Activated T-cell treated with anti-CD3 and anti-CD28 coated beads, Interleukin-2, amount 50 U/mL, for 4 hours (primary cell): ENCODE results near the gene FMC1. TPM values are rescaled to one million over a fixed set of nuclear protein-coding genes. Genes with fewer than 3 reads are reported as not detected.
"Not testable (repeated sequence)": the region's sequence is repeated elsewhere in the genome, so short reads cannot be mapped to it uniquely, and the experiment has no call there.

Experiments
- ATAC-seq, 2 donors: fragments of 200-7000 bp; cut with Tn5 transposase; one replicate each; pipeline ENCODE4 v1.10.0; 2021
- DNase-seq: peaks from one replicate; pipeline ENCODE4 v3.0.0-alpha.2; 2020
- H3K27me3 Mint-ChIP-seq: one replicate; pipeline ENCODE4 v1.8.0; 2021; ENCODE audit warnings: low read depth, mixed read lengths
- H3K36me3 Mint-ChIP-seq: one replicate; pipeline ENCODE4 v1.8.0; 2022; ENCODE audit warnings: mixed read lengths; ENCODE audit not compliant: insufficient read depth
- H3K4me1 Mint-ChIP-seq: one replicate; pipeline ENCODE4 v1.8.0; 2021; ENCODE audit warnings: low read depth, mixed read lengths
- H3K4me3 Mint-ChIP-seq: one replicate; pipeline ENCODE4 v1.8.0; 2021; ENCODE audit warnings: mild to moderate bottlenecking, moderate library complexity, mixed read lengths
- H3K9me3 Mint-ChIP-seq: one replicate; pipeline ENCODE4 v1.8.0; 2021; ENCODE audit warnings: mixed read lengths
- total RNA-seq, 3 donors: library from RNA; stranded (reverse); gene quantifications; one replicate each; pipeline ENCODE4 v1.2.1, GENCODE V29; 2021

The FMC1 gene
- total RNA-seq = 1 to 10 TPM; 4.5 to 8.7 (median 5.9) TPM

GRCh38 chr7:139341058-139341775 is at the start of gene FMC1:
Gene FMC1, plus strand, starts transcription at chr7:139341337. Its CDS starts 48 bp downstream, at chr7:139341385.
- H3K27me3 Mint-ChIP-seq = peaks cover 2% of the 10 kb centered on the region
- H3K9me3 Mint-ChIP-seq = peaks cover 4% of the 10 kb centered on the region
- peaks cover 5% of the 10 kb centered on the region for H3K36me3 Mint-ChIP-seq
- peaks cover 24% of the 10 kb centered on the region for H3K4me1 Mint-ChIP-seq
- peak within 1 kb of the TSS; percentile 97 for H3K4me3 Mint-ChIP-seq
- DNase-seq = peak; percentile 73
- ATAC-seq = peak; percentile 62 to 69

- Mint-ChIP-seq H3K27me3 (no peaks in the 10 kb centered on the region), H3K4me3 (no peak overlapping the region), H3K9me3 (no peaks in the 10 kb centered on the region), H3K4me1 (no peaks in the 10 kb centered on the region), H3K36me3 (peaks cover 32% of the 10 kb centered on the region)
- ATAC-seq = no peak
- DNase-seq = no peak
Measured at GRCh38 chr7:139292821-139293220, 48.3 kb upstream of the FMC1 start.

DNA sequence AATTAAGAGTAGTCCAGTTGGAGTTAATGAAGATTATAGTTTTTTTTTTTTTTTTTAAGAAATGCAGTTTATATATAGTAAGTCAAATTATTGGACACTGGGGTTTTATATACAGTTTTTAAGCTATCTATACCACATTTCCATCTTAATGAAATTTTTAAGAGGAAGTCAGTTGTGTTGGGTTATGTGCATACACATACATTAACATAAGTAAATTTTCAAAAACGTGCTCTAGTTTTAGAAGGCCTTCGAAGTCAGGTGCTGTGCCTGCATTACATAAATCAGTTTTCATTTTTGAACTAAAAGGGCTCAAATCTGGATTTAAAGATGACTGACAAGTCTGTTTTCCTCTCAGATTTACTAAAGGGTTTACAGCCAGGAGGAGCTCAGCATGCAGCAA is 47.6 kb upstream of the FMC1 start:
- Mint-ChIP-seq H3K9me3 (no peaks in the 10 kb centered on the region), H3K36me3 (peaks cover 27% of the 10 kb centered on the region), H3K4me3 (no peak overlapping the region), H3K4me1 (no peaks in the 10 kb centered on the region), H3K27me3 (no peaks in the 10 kb centered on the region)
- ATAC-seq (no peak), DNase-seq (no peak)

- no peaks in the 10 kb centered on the region for H3K4me1 Mint-ChIP-seq
- ATAC-seq (no peak), DNase-seq (no peak)
- peaks cover 26% of the 10 kb centered on the region for H3K36me3 Mint-ChIP-seq
- no peaks in the 10 kb centered on the region for H3K9me3 Mint-ChIP-seq
- H3K4me3 Mint-ChIP-seq = no peak overlapping the region
- no peaks in the 10 kb centered on the region for H3K27me3 Mint-ChIP-seq
Measured at GRCh38 chr7:139294241-139294640, 46.9 kb upstream of the FMC1 start.

- Mint-ChIP-seq H3K9me3 (no peaks in the 10 kb centered on the region), H3K27me3 (no peaks in the 10 kb centered on the region), H3K4me1 (no peaks in the 10 kb centered on the region), H3K4me3 (no peak overlapping the region), H3K36me3 (peaks cover 29% of the 10 kb centered on the region)
- DNase-seq (no peak), ATAC-seq (no peak)
Measured at GRCh38 chr7:139294951-139295575, 46.1 kb upstream of the FMC1 start.

DNA sequence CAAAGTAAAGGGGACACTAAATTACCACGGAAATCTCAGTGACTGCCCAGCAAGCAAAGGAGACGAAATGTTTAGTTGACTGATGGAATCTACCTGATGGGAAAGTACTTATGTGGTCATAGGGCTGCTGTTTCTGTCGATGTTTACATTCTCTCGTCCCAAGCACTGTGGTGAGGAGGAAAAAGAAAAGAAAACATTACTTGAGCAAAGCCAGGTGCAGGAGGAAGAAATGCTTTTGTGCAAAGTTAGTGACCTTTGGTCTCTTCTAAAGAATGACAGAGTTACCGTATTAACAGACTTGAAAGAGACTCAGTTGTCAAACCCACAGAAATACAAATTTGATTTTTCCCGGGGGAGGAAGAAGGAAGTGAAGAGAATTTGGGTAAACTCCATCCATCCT is 43.3 kb upstream of the FMC1 start:
- H3K4me1 Mint-ChIP-seq = no peaks in the 10 kb centered on the region
- H3K27me3 Mint-ChIP-seq = no peaks in the 10 kb centered on the region
- H3K9me3 Mint-ChIP-seq = no peaks in the 10 kb centered on the region
- DNase-seq = no peak
- no peak for ATAC-seq
- no peak overlapping the region for H3K4me3 Mint-ChIP-seq
- H3K36me3 Mint-ChIP-seq = peaks cover 26% of the 10 kb centered on the region

GRCh38 chr7:139299296-139299695 is 41.8 kb upstream of the FMC1 start:
- Mint-ChIP-seq H3K4me3 (no peak overlapping the region), H3K4me1 (no peaks in the 10 kb centered on the region), H3K36me3 (peaks cover 18% of the 10 kb centered on the region), H3K27me3 (no peaks in the 10 kb centered on the region), H3K9me3 (no peaks in the 10 kb centered on the region)
- no peak for ATAC-seq
- no peak for DNase-seq

DNA sequence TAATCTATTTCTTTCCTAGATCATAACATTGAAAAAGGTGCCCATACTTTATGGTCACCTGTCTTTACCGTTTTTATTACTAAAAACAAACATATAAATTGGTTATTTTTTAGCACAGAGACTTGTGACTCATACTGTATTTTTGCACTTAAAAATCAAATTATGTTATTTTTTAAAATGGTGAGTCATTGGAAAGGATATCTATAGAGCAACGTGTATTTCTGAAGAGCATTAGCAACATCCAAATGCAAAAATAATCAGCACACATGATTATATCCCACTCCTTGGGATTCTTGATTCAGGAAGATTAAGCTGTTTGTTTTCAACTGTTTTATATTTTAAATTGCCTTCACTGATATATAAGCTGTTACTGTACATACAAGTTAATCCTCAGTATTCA is 40.7 kb upstream of the FMC1 start:
- Mint-ChIP-seq H3K27me3 (no peaks in the 10 kb centered on the region), H3K36me3 (peaks cover 14% of the 10 kb centered on the region), H3K4me3 (no peak overlapping the region), H3K4me1 (no peaks in the 10 kb centered on the region), H3K9me3 (no peaks in the 10 kb centered on the region)
- no peak for ATAC-seq
- no peak for DNase-seq

GRCh38 chr7:139304517-139304916 is 36.6 kb upstream of the FMC1 start:
- ATAC-seq = no peak
- Mint-ChIP-seq H3K27me3 (no peaks in the 10 kb centered on the region), H3K4me3 (no peak overlapping the region), H3K4me1 (no peaks in the 10 kb centered on the region), H3K9me3 (no peaks in the 10 kb centered on the region), H3K36me3 (peaks cover 4% of the 10 kb centered on the region)
- no peak for DNase-seq

DNA sequence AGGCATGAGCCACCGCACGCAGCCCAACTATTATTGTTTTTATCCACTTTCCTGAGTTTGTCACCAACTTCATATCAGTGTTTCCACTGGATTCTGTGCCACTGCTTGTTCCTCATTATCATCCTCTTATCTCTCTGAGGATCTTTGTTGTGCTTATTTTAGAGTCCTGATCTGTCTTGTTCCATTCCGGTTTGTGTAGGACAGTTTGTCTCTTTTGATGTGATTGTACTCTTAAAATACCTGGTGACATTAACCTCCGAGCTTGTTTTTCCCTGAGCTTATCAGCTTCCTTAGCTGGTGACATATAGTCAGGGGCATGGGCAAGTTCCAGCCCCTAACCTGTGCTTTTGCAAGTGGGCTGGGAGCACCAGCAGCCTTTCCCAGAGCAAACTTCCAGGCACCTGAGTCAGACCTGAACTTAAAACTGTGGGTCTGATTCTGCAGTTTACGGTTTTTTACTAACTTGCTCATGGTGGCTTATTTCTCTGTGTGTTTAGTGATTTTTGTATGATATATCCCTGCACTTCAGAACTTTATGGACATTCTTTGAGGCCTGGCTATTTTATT is 23.1 kb upstream of the FMC1 start:
- Mint-ChIP-seq H3K36me3 (no peaks in the 10 kb centered on the region), H3K4me3 (no peak overlapping the region), H3K4me1 (no peaks in the 10 kb centered on the region), H3K9me3 (no peaks in the 10 kb centered on the region), H3K27me3 (no peaks in the 10 kb centered on the region)
- ATAC-seq (no peak), DNase-seq (no peak)

DNA sequence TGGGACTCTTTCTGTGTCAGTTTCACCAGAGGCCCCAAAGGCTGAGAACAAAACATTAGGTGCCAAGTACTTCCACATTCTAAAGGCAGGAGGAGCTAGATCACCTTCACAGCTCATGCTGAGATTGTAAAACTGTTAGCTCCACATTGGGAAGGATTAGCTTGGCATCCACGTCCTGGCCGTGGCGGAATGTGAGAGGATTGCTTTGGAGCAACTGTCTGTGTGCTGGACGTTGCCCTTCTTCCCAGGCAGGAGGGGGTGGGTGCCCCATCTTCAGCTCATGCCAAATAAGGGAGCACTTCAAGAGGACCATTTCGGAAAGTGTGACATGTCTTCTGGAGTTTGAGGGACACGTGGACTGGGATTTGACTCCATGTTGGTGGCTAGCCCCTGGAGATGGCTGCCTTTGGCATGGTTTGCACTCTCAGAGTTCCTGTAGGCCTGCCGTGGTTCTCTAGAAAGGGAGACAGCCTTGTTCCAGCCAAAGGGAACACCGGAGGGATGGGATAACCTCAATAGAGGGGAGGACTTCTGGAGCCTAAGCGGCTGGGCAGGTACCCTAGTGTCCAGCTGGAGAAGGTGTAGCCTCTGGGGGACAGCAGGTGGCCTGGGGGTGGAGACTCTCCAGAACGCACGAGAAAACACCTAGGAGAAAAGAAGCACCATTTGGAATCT is 19.9 kb upstream of the FMC1 start:
- ATAC-seq (no peak), DNase-seq (no peak)
- no peaks in the 10 kb centered on the region for H3K36me3 Mint-ChIP-seq
- H3K4me1 Mint-ChIP-seq = no peaks in the 10 kb centered on the region
- no peak overlapping the region for H3K4me3 Mint-ChIP-seq
- H3K27me3 Mint-ChIP-seq = no peaks in the 10 kb centered on the region
- H3K9me3 Mint-ChIP-seq = no peaks in the 10 kb centered on the region

- H3K36me3 Mint-ChIP-seq, ATAC-seq, H3K4me1 Mint-ChIP-seq, DNase-seq, H3K27me3 Mint-ChIP-seq, H3K9me3 Mint-ChIP-seq, H3K4me3 Mint-ChIP-seq: not testable (repeated sequence)
Measured at GRCh38 chr7:139324709-139325108, 16.4 kb upstream of the FMC1 start.

DNA sequence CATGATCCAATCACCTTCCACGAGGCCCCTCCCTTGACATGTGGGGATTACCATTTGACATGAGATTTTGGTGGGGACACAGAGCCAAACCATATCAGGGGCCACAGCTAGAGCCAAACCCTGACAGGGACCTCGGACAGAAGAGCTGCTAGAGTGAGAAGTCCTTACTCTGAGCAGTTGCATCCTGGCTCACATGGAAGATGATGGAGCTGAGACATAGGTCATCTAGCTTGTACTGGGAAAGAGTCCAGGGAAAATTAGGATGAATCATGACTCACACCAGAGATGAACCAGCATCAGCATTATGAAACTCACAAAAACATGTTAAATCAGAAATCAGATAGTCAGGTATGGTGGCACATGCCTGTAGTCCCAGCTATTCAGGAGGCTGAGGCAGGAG is 12.8 kb upstream of the FMC1 start:
- Mint-ChIP-seq H3K9me3 (no peaks in the 10 kb centered on the region), H3K36me3 (no peaks in the 10 kb centered on the region), H3K4me1 (peaks cover 11% of the 10 kb centered on the region), H3K27me3 (no peaks in the 10 kb centered on the region), H3K4me3 (no peak overlapping the region)
- no peak for ATAC-seq
- DNase-seq = no peak

GRCh38 chr7:139329119-139329518 is 12.0 kb upstream of the FMC1 start:
- no peak for ATAC-seq
- H3K9me3 Mint-ChIP-seq = no peaks in the 10 kb centered on the region
- peaks cover 11% of the 10 kb centered on the region for H3K4me1 Mint-ChIP-seq
- DNase-seq = no peak
- no peaks in the 10 kb centered on the region for H3K27me3 Mint-ChIP-seq
- no peaks in the 10 kb centered on the region for H3K36me3 Mint-ChIP-seq
- H3K4me3 Mint-ChIP-seq = no peak overlapping the region
